Activated naive CD8-positive, alpha-beta T cell (primary cell): ENCODE results near the gene NPDC1.
"Not testable (repeated sequence)": the region's sequence is repeated elsewhere in the genome, so short reads cannot be mapped to it uniquely, and the experiment has no call there.

Experiments used
- H3K27ac Mint-ChIP-seq: one replicate; pipeline ENCODE4 v1.8.0; 2021; ENCODE audit warnings: mixed read lengths
- H3K27me3 Mint-ChIP-seq: one replicate; pipeline ENCODE4 v1.8.0; 2021; ENCODE audit warnings: mixed read lengths
- H3K36me3 Mint-ChIP-seq: one replicate; pipeline ENCODE4 v1.8.0; 2021; ENCODE audit warnings: mixed read lengths
- H3K4me1 Mint-ChIP-seq: one replicate; pipeline ENCODE4 v1.8.0; 2021; ENCODE audit warnings: low read depth, mixed read lengths
- H3K4me3 Mint-ChIP-seq: one replicate; pipeline ENCODE4 v1.8.0; 2021; ENCODE audit warnings: mild to moderate bottlenecking, mixed read lengths
- H3K9me3 Mint-ChIP-seq: one replicate; pipeline ENCODE4 v1.8.0; 2021; ENCODE audit warnings: low read depth, mixed read lengths

Gene NPDC1

DNA sequence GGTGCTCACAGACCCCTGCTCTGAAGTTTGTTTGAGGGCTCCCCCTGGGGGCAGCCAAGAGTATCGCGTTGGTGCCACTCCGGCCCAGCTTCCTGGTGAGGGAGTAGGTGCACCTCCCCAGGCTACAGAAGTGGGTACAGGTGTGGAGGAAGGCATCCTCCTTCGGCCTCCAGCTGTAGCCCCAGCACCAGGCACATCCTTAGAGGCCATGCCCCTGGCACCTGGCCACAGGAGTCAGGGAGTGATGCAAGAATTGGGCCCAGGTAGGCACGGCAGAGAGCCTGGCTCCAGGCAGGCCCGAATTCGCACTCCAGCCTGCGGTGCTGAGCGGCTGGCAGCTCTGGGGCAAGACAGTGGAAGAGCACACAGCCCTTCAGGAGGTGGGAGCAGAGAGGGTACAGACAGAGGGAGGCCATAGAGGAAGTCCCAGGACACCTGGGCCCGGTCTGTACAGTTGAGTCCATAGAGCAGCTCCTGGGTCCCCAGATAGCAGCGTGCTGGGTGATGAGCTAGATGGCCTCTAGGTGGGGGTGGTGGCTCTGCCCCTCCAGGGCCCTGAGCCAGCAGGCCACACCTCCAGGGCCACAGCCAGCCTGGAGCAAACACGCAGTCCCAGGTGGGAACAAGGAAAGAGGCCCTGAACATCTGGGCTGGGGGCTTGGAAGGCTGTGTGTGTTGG is 22.0 kb upstream of the NPDC1 start:
- Mint-ChIP-seq H3K27ac (no peak overlapping the region), H3K4me1 (peaks cover 9% of the 10 kb centered on the region), H3K27me3 (no peaks in the 10 kb centered on the region), H3K36me3 (no peaks in the 10 kb centered on the region), H3K9me3 (no peaks in the 10 kb centered on the region), H3K4me3 (peak overlapping the region; percentile 42)

DNA sequence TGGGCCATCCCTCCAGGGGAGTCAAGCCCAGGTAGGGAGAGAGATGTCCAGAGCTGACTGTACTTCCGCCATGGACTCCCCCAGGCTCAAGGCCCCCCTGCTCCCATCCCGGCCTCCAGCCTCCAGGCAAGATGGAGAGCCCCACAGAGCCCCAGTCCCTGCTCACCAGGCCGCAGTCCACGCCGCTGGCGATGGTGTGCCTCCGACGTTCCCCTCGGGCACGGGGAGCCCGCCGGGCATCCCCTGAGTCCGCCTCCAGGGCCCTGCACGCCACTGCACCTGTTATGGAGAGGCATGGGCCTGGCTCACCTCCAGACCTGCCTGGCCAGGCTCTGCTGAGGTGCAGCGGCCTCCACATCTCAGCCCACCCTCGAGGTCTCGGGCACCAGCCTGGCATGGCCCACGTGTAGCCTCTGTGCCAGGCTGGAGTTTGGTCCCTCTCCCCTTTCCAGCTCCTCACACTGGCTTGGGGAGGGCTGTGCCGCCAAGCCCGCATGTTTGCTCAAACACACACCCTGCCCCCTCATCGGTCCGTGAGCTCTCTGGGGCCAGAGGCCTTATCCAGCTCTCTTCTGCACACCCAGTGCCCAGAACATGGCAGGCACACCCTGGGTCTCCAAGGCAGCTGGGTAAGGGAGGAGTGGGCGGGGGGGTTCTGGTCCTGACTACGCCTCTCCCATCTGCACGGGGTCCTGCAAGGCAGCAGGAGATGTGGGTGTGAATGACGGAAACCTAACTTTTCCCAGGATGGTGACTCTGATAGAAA is 20.3 kb upstream of the NPDC1 start:
- H3K36me3 Mint-ChIP-seq = no peaks in the 10 kb centered on the region
- H3K27me3 Mint-ChIP-seq = no peaks in the 10 kb centered on the region
- no peaks in the 10 kb centered on the region for H3K9me3 Mint-ChIP-seq
- peaks cover 9% of the 10 kb centered on the region for H3K4me1 Mint-ChIP-seq
- no peak overlapping the region for H3K27ac Mint-ChIP-seq
- H3K4me3 Mint-ChIP-seq = no peak overlapping the region

DNA sequence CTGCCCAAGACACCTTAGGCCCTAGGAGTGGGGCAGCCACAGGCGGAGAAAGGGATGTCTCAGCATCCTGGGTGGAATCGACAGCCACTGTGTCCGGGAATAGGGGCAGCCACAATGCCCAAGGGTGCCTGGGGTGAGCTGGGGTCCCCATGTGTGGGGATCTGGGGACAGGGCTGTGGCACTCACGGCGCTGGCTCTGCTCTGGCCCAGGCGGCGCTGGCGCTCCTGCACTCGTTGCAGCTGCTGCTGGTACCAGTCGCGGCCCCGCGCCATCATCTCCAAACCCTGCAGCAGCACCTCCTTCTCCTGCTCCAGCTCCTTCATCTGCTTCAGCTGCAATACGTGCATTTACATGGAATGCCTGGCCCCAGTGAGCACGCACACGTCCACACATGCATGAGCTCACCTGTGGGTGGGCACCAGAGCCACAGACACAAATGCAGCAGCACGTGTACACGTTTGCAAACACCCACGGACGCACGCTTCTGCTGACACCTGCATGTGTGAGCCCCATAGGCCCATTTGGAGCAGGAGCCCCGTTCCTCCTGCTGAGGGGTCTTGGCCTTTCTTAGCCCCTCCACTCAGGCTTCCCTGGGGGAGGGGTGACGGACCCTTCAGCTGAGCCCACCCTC is 19.5 kb upstream of the NPDC1 start:
- Mint-ChIP-seq H3K4me3 (no peak overlapping the region), H3K27me3 (no peaks in the 10 kb centered on the region), H3K9me3 (no peaks in the 10 kb centered on the region), H3K4me1 (peaks cover 4% of the 10 kb centered on the region), H3K36me3 (no peaks in the 10 kb centered on the region), H3K27ac (no peak overlapping the region)

DNA sequence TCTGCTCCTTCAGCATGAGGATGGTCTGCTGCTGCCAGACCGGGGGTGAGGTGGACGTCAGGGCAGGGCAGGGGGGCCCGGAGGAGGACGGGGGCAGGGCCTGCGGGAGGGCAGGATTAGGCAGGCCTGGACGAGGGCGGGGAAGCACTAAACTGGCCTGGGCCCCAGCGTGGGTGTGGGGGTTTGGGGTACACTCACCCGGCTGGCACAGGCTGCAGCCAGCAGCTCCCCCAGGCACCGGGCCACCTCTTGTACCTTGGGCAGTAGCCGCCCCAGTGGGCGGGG is 18.8 kb upstream of the NPDC1 start:
- Mint-ChIP-seq H3K27ac (no peak overlapping the region), H3K27me3 (no peaks in the 10 kb centered on the region), H3K4me3 (no peak overlapping the region), H3K4me1 (peaks cover 4% of the 10 kb centered on the region), H3K36me3 (no peaks in the 10 kb centered on the region), H3K9me3 (no peaks in the 10 kb centered on the region)

DNA sequence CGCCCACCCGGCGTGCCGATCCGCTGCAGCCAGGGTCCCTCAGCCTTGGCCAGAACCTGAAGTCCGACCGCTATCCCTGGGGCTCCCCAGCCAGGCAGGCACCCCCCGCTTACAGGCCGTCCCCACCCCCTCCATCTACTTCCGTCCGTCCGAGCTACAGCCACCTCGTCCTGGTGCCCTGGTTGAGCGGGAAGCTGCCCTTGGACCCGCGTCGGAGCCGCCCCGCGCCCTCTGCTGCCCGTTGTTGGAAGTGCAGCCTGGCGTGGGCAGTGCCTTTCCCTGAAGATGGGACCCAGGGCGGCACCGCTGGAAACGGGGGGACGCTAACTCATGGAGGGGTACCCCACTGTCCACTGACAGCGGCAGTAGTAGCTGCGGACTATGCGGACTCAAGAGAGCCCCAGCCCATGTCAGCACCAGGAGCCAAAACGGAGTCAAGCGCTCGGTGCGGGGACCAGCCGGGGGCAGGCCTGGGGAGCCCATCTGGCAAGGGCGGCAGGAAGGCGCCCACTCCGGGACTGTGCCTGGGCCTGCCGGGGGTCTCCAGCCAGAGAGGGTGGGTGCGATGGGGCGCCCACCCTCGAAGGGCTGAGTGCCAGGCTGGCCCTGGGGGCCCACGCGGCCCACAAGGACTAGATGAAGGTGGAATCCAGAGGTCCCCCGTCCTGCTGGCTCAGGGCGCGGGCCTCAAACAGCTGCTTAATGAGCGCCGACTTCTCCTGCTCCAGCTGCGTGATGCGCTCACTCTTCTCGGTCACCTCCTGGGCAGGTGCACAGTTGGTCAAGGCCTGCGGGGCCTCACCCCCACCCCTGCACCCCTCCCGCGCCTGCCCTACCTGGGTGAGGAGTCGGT is 18.3 kb upstream of the NPDC1 start:
- Mint-ChIP-seq H3K36me3 (no peaks in the 10 kb centered on the region), H3K9me3 (no peaks in the 10 kb centered on the region), H3K4me1 (peaks cover 4% of the 10 kb centered on the region), H3K27me3 (no peaks in the 10 kb centered on the region), H3K27ac (no peak overlapping the region), H3K4me3 (no peak overlapping the region)

DNA sequence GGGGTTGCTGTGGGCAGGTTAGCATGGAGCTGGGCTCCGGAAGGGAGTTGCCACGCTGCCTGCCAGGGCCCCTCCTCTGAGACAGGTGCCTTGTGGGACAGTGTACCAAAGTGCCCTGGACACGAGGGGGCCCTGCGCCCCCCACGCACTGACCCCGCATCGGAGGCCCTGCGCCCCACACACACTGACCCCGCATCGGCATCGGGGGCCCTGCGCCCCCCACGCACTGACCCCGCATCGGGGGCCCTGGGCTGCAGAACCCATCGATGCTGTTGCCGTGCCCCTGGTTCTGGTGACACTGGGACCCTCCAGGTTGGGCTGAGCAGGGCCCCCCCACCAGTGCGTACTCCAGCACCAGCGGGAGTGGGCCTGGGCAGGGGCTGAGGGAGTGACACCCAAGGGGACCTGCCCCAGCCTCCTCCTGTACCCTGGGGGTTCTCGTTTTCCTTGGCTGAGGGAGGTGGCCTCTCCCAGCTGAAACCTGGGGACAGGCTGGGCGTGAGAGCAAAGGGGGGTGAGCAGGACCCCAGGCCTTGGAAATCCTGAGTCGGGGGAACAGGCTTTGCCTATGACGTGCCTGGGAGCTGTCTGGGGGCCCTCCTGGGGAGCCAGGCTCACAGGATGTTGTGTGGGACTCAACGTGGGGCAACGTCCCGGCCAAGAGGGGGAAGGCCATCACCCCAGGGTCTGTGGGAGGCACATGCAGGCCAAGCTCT is 17.5 kb upstream of the NPDC1 start:
- Mint-ChIP-seq H3K27me3 (no peaks in the 10 kb centered on the region), H3K27ac (no peak overlapping the region), H3K4me1 (peaks cover 4% of the 10 kb centered on the region), H3K36me3 (no peaks in the 10 kb centered on the region), H3K9me3 (no peaks in the 10 kb centered on the region), H3K4me3 (no peak overlapping the region)

DNA sequence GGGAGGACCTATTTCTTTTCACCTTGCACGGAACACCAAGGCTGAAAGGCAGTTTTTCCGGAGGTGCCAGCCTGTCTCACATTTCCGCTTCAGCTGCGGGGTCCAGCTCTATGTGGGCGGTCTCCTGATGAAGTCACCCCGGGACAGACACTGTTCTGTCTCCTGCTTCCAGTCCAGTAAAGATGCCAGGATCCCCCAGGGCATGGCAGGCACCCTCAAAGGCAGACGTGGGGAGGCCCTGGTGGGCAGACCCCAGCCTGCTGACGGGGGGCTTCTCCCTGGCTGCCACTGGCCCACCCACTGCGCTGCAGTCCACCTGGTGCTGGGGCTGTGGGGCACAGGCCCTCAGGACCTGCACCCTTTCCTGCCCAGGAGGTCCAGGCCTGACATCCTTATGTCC is 16.8 kb upstream of the NPDC1 start:
- not testable (repeated sequence) for H3K4me3 Mint-ChIP-seq, H3K4me1 Mint-ChIP-seq, H3K36me3 Mint-ChIP-seq

DNA sequence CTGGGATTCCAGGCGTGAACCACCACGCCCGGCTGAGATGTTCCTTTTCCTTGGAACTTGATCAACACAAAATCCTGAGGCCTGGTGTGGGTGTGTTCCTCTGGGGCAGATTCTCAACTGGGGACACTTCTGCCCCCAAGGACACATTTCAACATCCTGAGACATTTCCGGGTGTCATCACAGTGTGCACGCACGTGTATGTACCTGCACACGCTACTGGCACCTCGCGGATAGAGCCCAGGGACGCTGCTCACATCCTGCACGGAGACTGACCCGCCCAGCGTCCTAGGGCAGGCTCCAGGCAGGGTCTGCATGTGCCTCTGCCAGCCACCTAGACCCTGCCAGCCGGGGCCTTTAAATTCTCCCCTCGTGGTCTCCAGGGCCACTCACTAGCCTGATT is 16.4 kb upstream of the NPDC1 start:
- Mint-ChIP-seq H3K4me1 (no peaks in the 10 kb centered on the region), H3K9me3 (no peaks in the 10 kb centered on the region), H3K36me3 (no peaks in the 10 kb centered on the region), H3K27ac (no peak overlapping the region), H3K27me3 (no peaks in the 10 kb centered on the region), H3K4me3 (no peak overlapping the region)

More for the DNA sequence above, 16.8 kb upstream of the NPDC1 start:
- not testable (repeated sequence) for H3K9me3 Mint-ChIP-seq, H3K27ac Mint-ChIP-seq, H3K27me3 Mint-ChIP-seq

DNA sequence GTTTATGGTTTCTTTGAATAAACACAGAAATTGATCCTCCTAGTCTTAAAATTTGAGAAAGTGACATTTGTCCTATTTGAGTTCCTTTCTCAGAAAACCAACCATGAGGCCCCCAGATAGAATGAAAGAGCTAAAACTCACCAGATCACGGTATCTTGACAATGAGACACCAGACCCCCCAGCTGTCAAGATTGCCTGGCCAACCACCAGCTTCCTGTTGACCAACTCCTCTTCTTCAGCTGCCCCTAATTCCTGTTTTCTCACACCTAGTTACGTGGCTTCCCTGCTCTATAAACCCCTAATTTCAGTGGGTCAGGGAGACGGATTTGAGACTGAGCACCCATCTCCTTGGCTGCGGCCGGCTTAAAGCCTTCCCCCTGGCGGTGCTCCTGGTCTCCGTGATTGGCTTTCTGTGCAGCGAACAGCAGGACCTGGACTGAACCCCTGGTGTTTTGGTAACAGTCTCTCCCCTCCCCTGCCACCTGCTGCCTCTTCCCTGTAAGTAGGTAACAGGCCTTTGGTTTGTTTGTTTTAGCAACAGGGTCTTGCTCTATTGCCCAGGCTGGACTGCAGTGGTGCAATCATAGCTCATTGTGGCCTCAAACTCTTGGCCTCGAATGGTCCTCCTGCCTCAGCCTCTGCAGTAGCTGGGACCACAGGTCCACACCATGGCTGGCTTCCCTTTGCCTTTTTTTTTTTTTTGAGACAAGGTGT is 12.7 kb upstream of the NPDC1 start:
- Mint-ChIP-seq H3K27me3 (no peaks in the 10 kb centered on the region), H3K4me1 (no peaks in the 10 kb centered on the region), H3K27ac (no peak overlapping the region), H3K36me3 (no peaks in the 10 kb centered on the region), H3K4me3 (no peak overlapping the region), H3K9me3 (no peaks in the 10 kb centered on the region)

DNA sequence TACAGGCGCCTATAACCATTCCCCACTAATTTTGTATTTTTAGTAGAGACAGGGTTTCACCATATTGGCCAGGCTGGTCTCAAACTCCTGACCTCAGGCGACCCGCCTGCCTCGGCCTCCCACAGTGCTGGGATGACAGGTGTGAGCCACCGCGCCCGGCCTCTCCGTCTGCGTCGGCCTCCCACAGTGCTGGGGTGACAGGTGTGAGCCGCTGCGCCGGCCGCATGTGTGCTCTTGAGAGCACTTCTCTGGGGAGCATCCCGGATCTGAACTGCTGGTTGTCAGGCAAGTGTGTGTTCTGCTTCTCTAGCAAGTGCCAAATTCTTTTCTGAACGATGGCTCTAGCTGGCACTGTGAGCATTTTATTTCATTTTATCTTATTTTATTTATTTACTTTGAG is 11.6 kb upstream of the NPDC1 start:
- Mint-ChIP-seq H3K27me3 (peaks cover 2% of the 10 kb centered on the region), H3K27ac (no peak overlapping the region), H3K4me1 (no peaks in the 10 kb centered on the region), H3K36me3 (no peaks in the 10 kb centered on the region), H3K4me3 (no peak overlapping the region), H3K9me3 (no peaks in the 10 kb centered on the region)

DNA sequence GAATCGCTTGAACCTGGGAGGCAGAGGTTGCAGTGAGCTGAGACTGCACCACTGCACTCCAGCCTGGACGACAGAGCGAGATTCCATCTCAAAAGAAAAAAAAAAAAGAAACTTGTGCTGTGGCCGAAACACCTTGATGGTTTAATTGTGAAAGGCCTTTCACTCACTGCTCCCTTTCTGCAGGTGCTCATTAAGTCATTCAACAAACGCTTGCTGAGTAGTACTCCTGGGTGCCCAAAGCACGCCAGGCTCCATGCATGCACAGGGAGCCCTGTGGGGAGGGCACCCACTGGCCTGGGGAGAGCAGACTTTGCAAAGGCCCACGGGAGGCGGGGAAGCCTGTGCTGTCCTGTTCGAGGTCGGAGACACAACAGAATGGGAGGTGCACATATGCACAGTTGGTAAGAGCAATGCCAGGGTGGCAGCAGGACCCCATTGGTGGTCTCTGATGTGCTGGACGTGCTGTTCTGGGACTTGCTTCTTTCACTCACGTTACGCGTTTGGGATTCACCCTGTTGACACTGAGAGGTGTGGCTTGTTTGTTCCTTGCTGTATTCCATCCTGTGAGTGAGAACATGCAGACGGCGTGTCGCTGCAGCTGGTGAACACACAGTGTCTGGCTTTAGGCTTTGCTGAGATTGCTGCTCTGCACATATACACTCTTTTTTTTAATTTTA is 10.9 kb upstream of the NPDC1 start:
- no peak overlapping the region for H3K27ac Mint-ChIP-seq
- no peaks in the 10 kb centered on the region for H3K9me3 Mint-ChIP-seq
- H3K4me3 Mint-ChIP-seq = no peak overlapping the region

DNA sequence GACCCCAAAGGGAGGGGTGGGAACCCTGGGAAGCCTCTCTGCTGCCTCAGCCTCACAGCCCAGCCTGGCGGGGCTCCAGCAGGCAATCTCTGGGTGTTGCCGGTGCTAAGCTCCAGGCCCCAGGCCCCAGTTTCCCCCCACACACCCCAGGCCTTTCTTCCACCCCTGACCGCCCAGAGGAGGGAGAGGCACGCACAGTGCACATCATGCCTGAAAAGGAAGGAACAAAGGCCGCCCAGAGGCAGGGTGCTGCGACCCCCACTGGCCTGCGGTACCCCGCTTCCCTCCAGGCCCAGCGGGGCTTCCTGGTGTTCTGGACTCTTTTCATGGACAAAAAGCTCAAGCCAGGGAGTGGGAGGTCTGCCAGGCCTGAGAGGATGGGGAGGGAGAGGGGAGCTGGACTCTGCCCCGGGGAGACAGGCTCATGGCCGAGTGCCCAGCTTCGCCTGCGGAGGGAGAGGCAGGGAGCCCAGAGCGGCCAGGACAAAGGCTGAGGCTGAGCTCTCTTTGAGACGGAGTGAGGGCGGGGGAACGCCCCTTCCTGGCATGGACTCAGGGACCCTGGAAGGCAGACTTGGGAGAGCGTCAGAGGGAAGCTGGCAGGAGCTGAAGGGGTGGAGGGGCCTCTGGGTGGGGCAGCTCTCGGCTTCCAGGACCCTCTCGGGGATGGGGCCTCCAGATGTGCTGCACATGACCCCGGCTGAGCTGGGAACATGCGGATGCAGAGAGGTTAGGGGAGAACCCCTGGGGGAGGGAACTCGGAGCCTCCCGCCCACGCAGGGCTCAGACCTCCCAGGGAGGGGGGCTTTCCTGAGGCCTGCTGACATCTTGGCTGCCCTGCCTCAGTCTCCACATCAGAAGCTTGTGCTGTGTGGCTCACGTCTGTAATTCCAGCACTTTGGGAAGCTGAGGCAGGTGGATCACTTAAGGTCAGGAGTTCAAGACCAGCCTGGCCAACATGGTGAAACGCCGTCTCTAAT is 9.7 kb upstream of the NPDC1 start:
- H3K36me3 Mint-ChIP-seq = no peaks in the 10 kb centered on the region
- H3K4me3 Mint-ChIP-seq = no peak overlapping the region
- no peak overlapping the region for H3K27ac Mint-ChIP-seq
- peaks cover 2% of the 10 kb centered on the region for H3K27me3 Mint-ChIP-seq
- no peaks in the 10 kb centered on the region for H3K9me3 Mint-ChIP-seq
- H3K4me1 Mint-ChIP-seq = no peaks in the 10 kb centered on the region

More for the DNA sequence above, 10.9 kb upstream of the NPDC1 start:
- H3K4me1 Mint-ChIP-seq = no peaks in the 10 kb centered on the region
- peaks cover 2% of the 10 kb centered on the region for H3K27me3 Mint-ChIP-seq
- no peaks in the 10 kb centered on the region for H3K36me3 Mint-ChIP-seq

DNA sequence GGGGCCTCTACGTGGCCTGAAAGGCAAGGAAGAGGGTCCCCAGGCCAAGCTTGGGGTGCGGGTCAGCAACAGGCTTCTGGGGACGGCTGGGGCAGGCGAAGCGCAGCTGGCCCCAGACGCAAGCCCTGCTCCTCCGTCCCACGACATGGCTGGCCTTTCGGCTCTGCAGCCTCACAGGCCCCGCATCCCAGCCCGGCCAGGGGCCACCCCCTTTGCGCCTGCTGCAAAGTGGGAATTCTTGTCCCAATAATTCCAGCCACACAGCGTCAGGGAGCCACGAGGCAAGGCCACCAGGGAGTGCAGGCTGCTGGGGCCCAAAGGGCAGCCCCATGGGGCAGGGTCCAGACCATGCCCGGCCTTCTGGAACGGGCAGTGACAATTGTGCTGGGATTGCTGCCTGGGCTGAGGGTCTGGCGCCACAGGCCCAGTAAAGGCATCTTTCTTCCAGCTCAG is 9.0 kb upstream of the NPDC1 start:
- Mint-ChIP-seq H3K4me1 (no peaks in the 10 kb centered on the region), H3K27me3 (peaks cover 2% of the 10 kb centered on the region), H3K36me3 (no peaks in the 10 kb centered on the region), H3K27ac (no peak overlapping the region), H3K9me3 (no peaks in the 10 kb centered on the region), H3K4me3 (no peak overlapping the region)
